ENCODE data around the gene SRSF5.

The SRSF5 gene

DNA sequence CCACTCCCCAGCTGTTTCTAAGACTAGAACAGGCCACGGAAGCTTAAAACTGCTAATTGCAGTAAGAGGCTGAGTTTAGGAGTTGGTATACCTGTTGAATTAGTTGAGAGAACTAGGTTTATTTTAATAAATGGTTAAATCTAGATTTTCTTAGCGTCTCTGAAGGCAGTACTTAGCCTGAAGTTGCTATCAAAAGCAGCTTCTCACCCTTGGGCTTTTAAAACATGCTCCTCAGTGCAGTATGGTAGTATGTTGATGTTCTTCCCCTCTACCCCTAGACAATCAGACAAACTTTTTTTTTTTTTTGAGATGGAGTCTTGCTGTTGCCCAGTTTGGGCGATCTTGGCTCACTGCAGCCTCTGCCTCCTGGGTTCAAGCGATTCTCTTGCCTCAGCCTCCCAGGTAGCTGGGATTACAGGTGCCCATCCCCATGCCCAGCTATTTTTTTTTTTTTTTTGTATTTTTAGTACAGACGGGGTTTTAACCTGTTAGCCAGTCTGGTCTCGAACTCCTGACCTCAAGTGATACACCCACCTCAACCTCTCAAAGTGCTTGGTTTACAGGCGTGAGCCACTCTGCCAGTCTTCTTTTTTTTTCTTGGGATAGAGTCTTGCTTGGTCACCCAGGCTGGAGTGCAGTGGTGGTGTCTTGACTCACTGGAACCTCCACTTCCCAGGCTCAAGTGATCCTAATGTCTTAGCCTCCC, 6.8 kb downstream of the SRSF5 start:
- H3K4me3 ChIP-seq (ENCODE audit: low read depth, low read length), result no peak overlapping the region
- DNase-seq (ENCODE audit: low read depth), result no peak
- no peak for TF ChIP-seq MYC (IDR thresholded peaks at IDR 0.05; ENCODE audit: low read depth, low read length)
- TF ChIP-seq, protein P1, sequence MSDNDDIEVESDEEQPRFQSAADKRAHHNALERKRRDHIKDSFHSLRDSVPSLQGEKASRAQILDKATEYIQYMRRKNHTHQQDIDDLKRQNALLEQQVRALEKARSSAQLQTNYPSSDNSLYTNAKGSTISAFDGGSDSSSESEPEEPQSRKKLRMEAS (IDR thresholded peaks at IDR 0.05; ENCODE audit: low read depth, low read length), result no peak
- no peak for TF ChIP-seq POLR2A (IDR thresholded peaks at IDR 0.05; ENCODE audit: extremely low read depth, insufficient read length)
- TF ChIP-seq, protein P2, sequence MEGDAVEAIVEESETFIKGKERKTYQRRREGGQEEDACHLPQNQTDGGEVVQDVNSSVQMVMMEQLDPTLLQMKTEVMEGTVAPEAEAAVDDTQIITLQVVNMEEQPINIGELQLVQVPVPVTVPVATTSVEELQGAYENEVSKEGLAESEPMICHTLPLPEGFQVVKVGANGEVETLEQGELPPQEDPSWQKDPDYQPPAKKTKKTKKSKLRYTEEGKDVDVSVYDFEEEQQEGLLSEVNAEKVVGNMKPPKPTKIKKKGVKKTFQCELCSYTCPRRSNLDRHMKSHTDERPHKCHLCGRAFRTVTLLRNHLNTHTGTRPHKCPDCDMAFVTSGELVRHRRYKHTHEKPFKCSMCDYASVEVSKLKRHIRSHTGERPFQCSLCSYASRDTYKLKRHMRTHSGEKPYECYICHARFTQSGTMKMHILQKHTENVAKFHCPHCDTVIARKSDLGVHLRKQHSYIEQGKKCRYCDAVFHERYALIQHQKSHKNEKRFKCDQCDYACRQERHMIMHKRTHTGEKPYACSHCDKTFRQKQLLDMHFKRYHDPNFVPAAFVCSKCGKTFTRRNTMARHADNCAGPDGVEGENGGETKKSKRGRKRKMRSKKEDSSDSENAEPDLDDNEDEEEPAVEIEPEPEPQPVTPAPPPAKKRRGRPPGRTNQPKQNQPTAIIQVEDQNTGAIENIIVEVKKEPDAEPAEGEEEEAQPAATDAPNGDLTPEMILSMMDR (IDR thresholded peaks at IDR 0.05; ENCODE audit: low read depth, low read length), result no peak

DNA sequence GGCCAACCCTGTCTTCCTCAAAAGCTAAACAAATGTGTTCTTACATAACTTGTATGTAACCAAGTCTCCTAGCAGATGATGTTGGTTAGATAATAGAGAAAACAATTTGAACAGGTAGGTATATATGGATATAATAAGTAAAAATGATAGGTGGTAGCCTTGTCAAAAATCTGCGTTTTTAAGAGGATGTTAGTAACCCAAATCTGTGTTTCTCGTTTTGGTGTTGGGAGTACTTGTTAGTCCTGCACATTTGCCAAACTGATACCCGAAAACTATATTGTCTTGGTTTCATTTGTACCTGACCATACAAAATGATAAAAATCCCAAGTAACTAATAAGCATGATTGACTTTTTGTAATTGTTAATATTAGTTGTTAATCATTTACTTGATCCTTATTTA, 8.1 kb downstream of the SRSF5 start:
- TF ChIP-seq POLR2A (IDR thresholded peaks at IDR 0.05; ENCODE audit: extremely low read depth, insufficient read length), result no peak
- TF ChIP-seq, protein P2 (IDR thresholded peaks at IDR 0.05; ENCODE audit: low read depth, low read length), result no peak
- TF ChIP-seq, protein P1 (IDR thresholded peaks at IDR 0.05; ENCODE audit: low read depth, low read length), result no peak
- no peak for TF ChIP-seq MYC (IDR thresholded peaks at IDR 0.05; ENCODE audit: low read depth, low read length)
- H3K4me3 ChIP-seq (ENCODE audit: low read depth, low read length), result no peak overlapping the region
- no peak for DNase-seq (ENCODE audit: low read depth)

DNA sequence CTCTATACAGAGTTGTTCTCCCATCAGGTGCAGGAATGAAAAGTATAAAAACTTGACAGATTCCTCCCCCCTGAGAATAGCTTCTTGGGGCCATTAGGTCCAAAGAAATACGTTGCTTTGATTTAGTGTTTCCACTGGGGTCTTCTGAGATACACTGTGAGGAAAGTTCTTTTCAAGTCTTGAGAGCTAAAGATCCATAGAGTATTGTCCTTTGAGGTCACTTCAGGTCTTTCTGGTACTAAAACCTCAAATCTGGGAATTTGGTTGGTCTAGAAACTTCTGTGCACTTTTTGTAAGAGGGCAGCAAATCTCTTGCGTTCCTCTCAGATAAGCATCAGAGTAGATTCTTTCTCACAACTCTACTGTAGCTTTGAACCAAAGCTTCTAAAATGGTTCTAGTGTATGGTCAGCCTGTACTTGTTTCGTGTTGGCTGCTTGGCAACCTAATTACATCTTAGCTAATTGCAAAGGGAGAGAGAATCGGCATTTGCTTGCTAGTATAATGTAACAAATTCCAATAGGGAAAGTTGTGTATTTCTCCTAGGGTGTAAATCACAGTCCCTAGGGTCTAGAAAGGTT, 10.0 kb downstream of the SRSF5 start:
- no peak for DNase-seq (ENCODE audit: low read depth)
- TF ChIP-seq, protein P2 (IDR thresholded peaks at IDR 0.05; ENCODE audit: low read depth, low read length), result no peak
- TF ChIP-seq MYC (IDR thresholded peaks at IDR 0.05; ENCODE audit: low read depth, low read length), result no peak
- no peak for TF ChIP-seq POLR2A (IDR thresholded peaks at IDR 0.05; ENCODE audit: extremely low read depth, insufficient read length)
- TF ChIP-seq, protein P1 (IDR thresholded peaks at IDR 0.05; ENCODE audit: low read depth, low read length), result no peak
- H3K4me3 ChIP-seq (ENCODE audit: low read depth, low read length), result no peak overlapping the region

DNA sequence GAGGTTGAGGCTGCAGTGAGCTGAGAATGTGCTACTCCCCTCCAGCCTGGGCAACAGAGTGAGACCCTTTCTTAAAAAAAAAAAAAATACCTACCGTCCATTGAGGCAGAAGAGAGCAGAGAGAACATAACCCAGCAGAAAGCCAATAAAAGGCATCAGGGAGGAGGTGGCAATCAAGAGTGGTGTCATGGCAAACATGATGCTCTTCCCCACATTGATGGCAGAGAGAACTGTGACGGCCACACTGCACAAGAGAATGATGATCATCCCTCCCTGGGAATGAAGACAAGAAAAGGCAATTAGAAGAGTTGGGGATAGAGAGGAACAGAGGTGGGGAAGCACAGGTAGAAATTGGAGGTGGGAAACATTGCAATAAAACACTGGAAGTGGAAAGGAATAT, 12.1 kb downstream of the SRSF5 start:
- no peak overlapping the region for H3K4me3 ChIP-seq (ENCODE audit: low read depth, low read length)
- no peak for DNase-seq (ENCODE audit: low read depth)
- TF ChIP-seq, protein P1 (IDR thresholded peaks at IDR 0.05; ENCODE audit: low read depth, low read length), result no peak
- TF ChIP-seq POLR2A (IDR thresholded peaks at IDR 0.05; ENCODE audit: extremely low read depth, insufficient read length) (no peak), MYC (IDR thresholded peaks at IDR 0.05; ENCODE audit: low read depth, low read length) (no peak)
- TF ChIP-seq, protein P2 (IDR thresholded peaks at IDR 0.05; ENCODE audit: low read depth, low read length), result no peak

DNA sequence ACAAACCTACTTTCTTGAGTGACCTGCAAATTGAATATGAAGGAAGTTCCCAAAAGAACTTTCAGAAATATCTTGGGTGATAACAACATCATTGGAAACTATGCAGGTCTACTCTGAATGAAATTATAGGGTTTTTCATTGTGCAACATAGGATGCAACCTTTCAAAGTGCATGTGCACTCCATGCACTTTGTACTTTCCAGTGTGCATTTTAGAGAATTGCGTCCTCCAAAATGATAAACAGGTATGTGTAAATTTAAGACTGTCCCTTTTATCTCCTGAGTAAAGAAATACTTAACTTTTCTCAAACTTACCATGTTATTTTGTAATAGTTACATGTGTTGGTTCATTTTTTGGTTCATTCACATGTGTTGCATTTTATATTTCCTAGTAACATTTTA, 13.2 kb downstream of the SRSF5 start:
- DNase-seq (ENCODE audit: low read depth), result no peak
- TF ChIP-seq MYC (IDR thresholded peaks at IDR 0.05; ENCODE audit: low read depth, low read length), result no peak
- no peak for TF ChIP-seq POLR2A (IDR thresholded peaks at IDR 0.05; ENCODE audit: extremely low read depth, insufficient read length)
- TF ChIP-seq, protein P1 (IDR thresholded peaks at IDR 0.05; ENCODE audit: low read depth, low read length), result no peak
- TF ChIP-seq, protein P2 (IDR thresholded peaks at IDR 0.05; ENCODE audit: low read depth, low read length), result no peak
- H3K4me3 ChIP-seq (ENCODE audit: low read depth, low read length), result no peak overlapping the region
